GM23338 (cell line): ENCODE data around the gene PPP2R1A. TPM values are rescaled to one million over a fixed set of nuclear protein-coding genes. Genes with fewer than 3 reads are reported as not detected.

Experiments used
- ATAC-seq: fragments of 200-7000 bp; cut with Tn5 transposase; 3 replicates; pipeline ENCODE4 v1.9.1; 2020
- DNase-seq: peaks from one replicate; pipeline ENCODE4 v3.0.0-alpha.2; 2015; ENCODE audit warnings: low spot score
- H2AFZ ChIP-seq: fragments of 200-600 bp; sonication (generic); 2 replicates; pipeline ENCODE4 v1.8.0; 2016; ENCODE audit warnings: antibody characterized with exemption, mild to moderate bottlenecking, moderate library complexity
- H3F3A ChIP-seq: fragments of 200-600 bp; sonication (generic); replicated peaks from 2 replicates; pipeline ENCODE4 v1.8.0; 2017; ENCODE audit warnings: antibody characterized with exemption, mixed run types, low read depth
- H3K27ac ChIP-seq: fragments of 200-600 bp; sonication (generic); 2 replicates; pipeline ENCODE4 v1.6.1; 2016; ENCODE audit warnings: low read depth
- H3K27me3 ChIP-seq: fragments of 200-600 bp; sonication (generic); 2 replicates; pipeline ENCODE4 v1.8.0; 2016; ENCODE audit warnings: mild to moderate bottlenecking, mixed run types, moderate library complexity; ENCODE audit not compliant: insufficient read depth
- H3K36me3 ChIP-seq: fragments of 200-600 bp; sonication (generic); 2 replicates; pipeline ENCODE4 v1.8.0; 2016; ENCODE audit warnings: mild to moderate bottlenecking; ENCODE audit not compliant: insufficient read depth
- H3K4me1 ChIP-seq: fragments of 200-600 bp; sonication (generic); 2 replicates; pipeline ENCODE4 v1.8.0; 2016; ENCODE audit warnings: mild to moderate bottlenecking, moderate library complexity; ENCODE audit not compliant: insufficient read depth
- H3K4me2 ChIP-seq: fragments of 200-600 bp; sonication (generic); 2 replicates; pipeline ENCODE4 v1.7.1; 2017; ENCODE audit warnings: mixed run types
- H3K4me3 ChIP-seq: fragments of 200-600 bp; sonication (generic); 2 replicates; pipeline ENCODE4 v1.6.1; 2016; ENCODE audit warnings: mixed run types
- H3K79me2 ChIP-seq: fragments of 200-600 bp; sonication (generic); replicated peaks from 2 replicates; pipeline ENCODE4 v1.8.0; 2017; ENCODE audit warnings: mild to moderate bottlenecking; ENCODE audit not compliant: insufficient read depth
- H3K9me2 ChIP-seq: fragments of 200-600 bp; sonication (generic); 2 replicates; pipeline ENCODE4 v1.8.0; 2017; ENCODE audit not compliant: insufficient read depth
- H4K20me1 ChIP-seq: fragments of 200-600 bp; sonication (generic); replicated peaks from 2 replicates; pipeline ENCODE4 v1.8.0; 2017; ENCODE audit warnings: mild to moderate bottlenecking; ENCODE audit not compliant: insufficient read depth
- H3K27ac Mint-ChIP-seq: 2 replicates; pipeline ENCODE4 v1.8.0; 2020; ENCODE audit warnings: inconsistent platforms, mild to moderate bottlenecking, moderate library complexity, mixed read lengths
- H3K27me3 Mint-ChIP-seq: 3 replicates; pipeline ENCODE4 v1.8.0; 2022; ENCODE audit warnings: low read depth, mild to moderate bottlenecking, moderate library complexity, mixed read lengths, inconsistent platforms; ENCODE audit not compliant: insufficient read depth, poor library complexity
- H3K36me3 Mint-ChIP-seq: 3 replicates; pipeline ENCODE4 v1.8.0; 2021; ENCODE audit warnings: low read depth, mild to moderate bottlenecking, inconsistent platforms, moderate library complexity, mixed read lengths
- H3K4me1 Mint-ChIP-seq: 3 replicates; pipeline ENCODE4 v1.8.0; 2020; ENCODE audit warnings: mild to moderate bottlenecking, inconsistent platforms, mixed read lengths
- H3K4me3 Mint-ChIP-seq: 3 replicates; pipeline ENCODE4 v1.8.0; 2021; ENCODE audit warnings: moderate library complexity, mild to moderate bottlenecking, inconsistent platforms, mixed read lengths
- H3K9me3 Mint-ChIP-seq: 3 replicates; pipeline ENCODE4 v1.8.0; 2020; ENCODE audit warnings: moderate library complexity, mild to moderate bottlenecking, inconsistent platforms, mixed read lengths
- CREB1 ChIP-seq: fragments of 250-450 bp; sonication (Bioruptor Pico); IDR thresholded peaks from 2 replicates; pipeline ENCODE4 v1.5.0; 2020; ENCODE audit warnings: low read depth, mild to moderate bottlenecking, moderate library complexity
- CTCF ChIP-seq, 2 experiments: fragments of 200-600 bp in 1 of 2; sonication (generic) in 1 of 2; conservative IDR thresholded peaks; 2 replicates each; pipeline versions ENCODE4 v1.5.1 to v1.6.1; 2016 to 2017; ENCODE audit warnings: antibody characterized with exemption in 2 of 2, low read depth in 2 of 2, mild to moderate bottlenecking in 2 of 2, moderate library complexity in 1 of 2
- ETS1 ChIP-seq: IDR thresholded peaks from 2 replicates; pipeline ENCODE4 v1.6.1; 2016; ENCODE audit warnings: antibody characterized with exemption
- EZH2 ChIP-seq: fragments of 200-600 bp; sonication (generic); IDR thresholded peaks from one replicate; pipeline ENCODE4 v1.8.0; 2017; ENCODE audit warnings: antibody characterized with exemption, mild to moderate bottlenecking, low read depth; ENCODE audit not compliant: unreplicated experiment
- EZH2phosphoT487 ChIP-seq: fragments of 200-600 bp; sonication (generic); IDR thresholded peaks from one replicate; pipeline ENCODE4 v1.8.1; 2018; ENCODE audit warnings: antibody characterized with exemption; ENCODE audit not compliant: unreplicated experiment
- JUNB ChIP-seq: IDR thresholded peaks from one replicate; pipeline ENCODE4 v1.6.1; 2016; ENCODE audit warnings: antibody characterized with exemption; ENCODE audit not compliant: unreplicated experiment
- NANOG ChIP-seq: IDR thresholded peaks from 2 replicates; pipeline ENCODE4 v1.6.1; 2016; ENCODE audit warnings: antibody characterized with exemption, borderline replicate concordance
- POLR2AphosphoS5 ChIP-seq: IDR thresholded peaks from 2 replicates; pipeline ENCODE4 v1.6.1; 2016; ENCODE audit warnings: antibody characterized with exemption, low read depth
- REST ChIP-seq: IDR thresholded peaks from one replicate; pipeline ENCODE4 v1.6.1; 2018; ENCODE audit warnings: antibody characterized with exemption; ENCODE audit not compliant: unreplicated experiment
- STAT1 ChIP-seq: IDR thresholded peaks from one replicate; pipeline ENCODE4 v1.6.1; 2016; ENCODE audit warnings: antibody characterized with exemption; ENCODE audit not compliant: unreplicated experiment
- ZNF114 ChIP-seq: fragments of 250-450 bp; sonication (Bioruptor Pico); IDR thresholded peaks from 2 replicates; pipeline ENCODE4 v1.5.0; 2020; ENCODE audit warnings: mild to moderate bottlenecking, moderate library complexity
- ZNF331 ChIP-seq: fragments of 250-450 bp; sonication (Bioruptor Pico); IDR thresholded peaks from 2 replicates; pipeline ENCODE4 v1.5.0; 2020; ENCODE audit warnings: low read depth, mild to moderate bottlenecking, moderate library complexity
- ZNF462 ChIP-seq: fragments of 250-450 bp; sonication (Bioruptor Pico); IDR thresholded peaks from 2 replicates; pipeline ENCODE4 v1.5.0; 2020; ENCODE audit warnings: mild to moderate bottlenecking, moderate library complexity
- polyA plus RNA-seq: library from polyadenylated mRNA; unstranded; fragments of >200 nt; fragmentation: Nextera tagmentation; extraction: Ambion mirVana; gene quantifications from 2 replicates; pipeline ENCODE4 v1.2.1, GENCODE V29; 2016
- total RNA-seq: library from RNA; depleted of rRNA; stranded (reverse); fragments of >200 nt; shearing (Covaris generic); gene quantifications from 2 replicates; pipeline ENCODE4 v1.2.3, GENCODE V29; 2014

PPP2R1A gene
- total and polyA plus RNA-seq, 2 experiments from 2014 or later: 212 to 381 TPM

- H3K4me1 Mint-ChIP-seq: no peaks in the 10 kb centered on the region
Observed at GRCh38 chr19:52206481-52206880, 16.6 kb downstream of the PPP2R1A start.

More at GRCh38 chr19:52206481-52206880, 16.6 kb downstream of the PPP2R1A start:
- Histone ChIP-seq H3K4me3 (no peak overlapping the region), H3K27ac (no peak overlapping the region), H3K4me1 (no peaks in the 10 kb centered on the region), H3K27me3 (no peaks in the 10 kb centered on the region), H2AFZ (no peak overlapping the region), H3K79me2 (peaks cover 64% of the 10 kb centered on the region), H3K4me2 (no peak overlapping the region), H3K9me2 (no peaks in the 10 kb centered on the region), H4K20me1 (peaks cover 34% of the 10 kb centered on the region), H3F3A (no peaks in the 10 kb centered on the region), H3K36me3 (peaks cover 33% of the 10 kb centered on the region)
- H3K36me3 Mint-ChIP-seq: peaks cover 89% of the 10 kb centered on the region
- ATAC-seq (no peak), DNase-seq (no peak)
- TF ChIP-seq JUNB (no peak), ETS1 (no peak), EZH2phosphoT487 (no peak), STAT1 (no peak), REST (no peak), POLR2AphosphoS5 (no peak), ZNF331 (no peak), CTCF (conservative IDR thresholded peaks at IDR 0.05; ENCODE audit: low read depth in 2 of 2) (no peak), CREB1 (CRISPR knock-in tag) (no peak), ZNF114 (CRISPR knock-in tag) (no peak), EZH2 (no peak), NANOG (no peak), ZNF462 (CRISPR knock-in tag) (no peak)
- H3K27ac Mint-ChIP-seq: no peak overlapping the region
- peaks cover 2% of the 10 kb centered on the region for H3K27me3 Mint-ChIP-seq
- no peaks in the 10 kb centered on the region for H3K9me3 Mint-ChIP-seq
- H3K4me3 Mint-ChIP-seq: no peak overlapping the region
